GM19193 (cell line): ENCODE data around the gene ATAD1.

Experiments
- POLR2A ChIP-seq: IDR thresholded peaks from 4 replicates; pipeline ENCODE4 v1.6.1; 2011; ENCODE audit not compliant: insufficient read depth, insufficient read length; ENCODE audit errors: extremely low read depth

ATAD1 gene

GRCh38 chr10:87850742-87851205 is 32.7 kb upstream of the ATAD1 start:
- no peak for TF ChIP-seq POLR2A

GRCh38 chr10:87849001-87849400 is 31.0 kb upstream of the ATAD1 start:
- TF ChIP-seq POLR2A: no peak

DNA sequence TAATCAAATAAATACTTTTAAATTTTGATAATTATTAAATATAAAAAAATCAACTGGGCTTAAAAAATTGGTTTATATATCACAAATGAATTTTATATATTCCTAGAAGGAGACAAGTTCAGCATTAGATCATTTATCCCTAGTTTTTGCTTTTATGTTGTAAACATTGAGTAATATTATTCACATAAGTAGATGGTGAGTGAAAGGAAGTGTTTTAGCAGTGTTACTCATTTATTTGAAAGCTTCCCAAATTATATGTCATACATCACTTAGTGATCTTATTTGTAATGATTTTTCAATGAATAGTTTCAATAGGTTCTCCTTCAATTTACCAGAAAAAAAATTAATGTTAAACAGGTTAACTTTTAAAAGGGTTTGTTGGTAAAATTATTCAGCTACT is 29.5 kb upstream of the ATAD1 start:
- TF ChIP-seq POLR2A: no peak

GRCh38 chr10:87846023-87846422 is 28.0 kb upstream of the ATAD1 start:
- no peak for TF ChIP-seq POLR2A

DNA sequence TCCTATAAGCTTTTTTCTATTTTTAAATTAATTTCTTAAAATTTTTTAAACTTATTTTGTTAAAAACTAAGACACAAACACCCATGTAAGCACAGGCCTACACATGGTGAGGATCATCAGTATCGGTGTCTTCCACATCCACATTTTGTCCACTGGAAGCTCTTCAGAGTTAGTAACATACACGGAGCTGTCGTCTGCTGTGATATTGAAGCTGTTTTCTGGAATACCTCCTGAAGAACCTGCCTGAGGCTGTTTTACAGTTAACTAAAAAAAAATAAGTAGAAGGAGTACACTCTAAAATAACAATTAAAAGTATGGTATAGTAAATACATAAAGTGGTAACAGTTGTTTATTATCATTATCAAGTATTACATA is 27.6 kb upstream of the ATAD1 start:
- no peak for TF ChIP-seq POLR2A

DNA sequence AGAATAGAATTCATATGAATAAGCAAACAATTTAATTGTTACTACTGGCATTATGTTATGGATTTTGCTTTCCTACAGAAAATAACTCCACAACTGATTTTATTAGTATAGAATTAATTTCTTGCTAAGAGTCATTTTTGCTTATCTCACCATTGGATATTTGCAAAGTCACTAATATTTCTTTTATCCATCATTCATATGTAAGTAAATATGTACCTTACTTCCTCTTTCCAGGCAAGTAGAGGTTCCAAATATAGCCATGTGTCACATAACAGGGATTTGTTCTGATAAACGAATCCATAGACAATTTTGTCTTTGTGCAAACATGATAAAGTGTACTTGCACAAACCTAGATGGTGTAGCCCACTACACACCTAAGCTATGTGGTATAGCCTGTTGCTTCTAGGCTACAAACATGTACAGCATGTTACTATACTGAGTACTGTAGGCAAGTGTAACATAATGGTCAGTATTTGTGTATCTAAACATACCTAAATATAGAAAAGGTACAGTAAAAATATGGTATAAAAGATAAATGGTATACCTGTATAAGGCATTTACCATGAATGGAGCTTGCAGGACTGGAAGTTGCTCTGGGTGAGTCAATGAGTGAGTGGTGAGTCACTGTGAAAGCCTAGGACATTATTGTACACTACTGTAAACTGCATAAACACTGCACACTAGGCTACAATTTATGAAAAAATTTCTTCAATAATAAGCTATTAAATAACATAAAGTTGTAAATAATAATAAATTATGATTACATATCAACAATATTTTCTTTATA is 27.0 kb upstream of the ATAD1 start:
- TF ChIP-seq POLR2A: no peak

DNA sequence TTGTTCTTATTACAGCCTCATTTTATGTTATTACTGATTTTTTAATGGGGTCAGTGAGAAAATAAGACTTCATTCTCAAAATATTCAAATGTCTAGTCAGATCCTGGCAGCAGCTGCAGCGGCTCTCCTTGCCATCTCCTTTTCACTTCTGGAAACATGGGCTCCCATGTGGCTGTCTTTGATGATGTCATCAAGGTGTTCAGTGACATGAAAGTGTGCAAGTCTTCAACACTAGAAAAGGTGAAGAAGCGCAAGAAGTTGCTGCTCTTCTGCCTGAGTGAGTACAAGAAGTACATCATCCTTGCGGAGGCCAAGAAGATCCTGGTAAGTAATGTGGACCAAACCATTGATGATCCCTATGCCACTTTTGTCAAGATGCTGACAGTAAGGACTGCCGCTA is 25.7 kb upstream of the ATAD1 start:
- TF ChIP-seq POLR2A: no peak

DNA sequence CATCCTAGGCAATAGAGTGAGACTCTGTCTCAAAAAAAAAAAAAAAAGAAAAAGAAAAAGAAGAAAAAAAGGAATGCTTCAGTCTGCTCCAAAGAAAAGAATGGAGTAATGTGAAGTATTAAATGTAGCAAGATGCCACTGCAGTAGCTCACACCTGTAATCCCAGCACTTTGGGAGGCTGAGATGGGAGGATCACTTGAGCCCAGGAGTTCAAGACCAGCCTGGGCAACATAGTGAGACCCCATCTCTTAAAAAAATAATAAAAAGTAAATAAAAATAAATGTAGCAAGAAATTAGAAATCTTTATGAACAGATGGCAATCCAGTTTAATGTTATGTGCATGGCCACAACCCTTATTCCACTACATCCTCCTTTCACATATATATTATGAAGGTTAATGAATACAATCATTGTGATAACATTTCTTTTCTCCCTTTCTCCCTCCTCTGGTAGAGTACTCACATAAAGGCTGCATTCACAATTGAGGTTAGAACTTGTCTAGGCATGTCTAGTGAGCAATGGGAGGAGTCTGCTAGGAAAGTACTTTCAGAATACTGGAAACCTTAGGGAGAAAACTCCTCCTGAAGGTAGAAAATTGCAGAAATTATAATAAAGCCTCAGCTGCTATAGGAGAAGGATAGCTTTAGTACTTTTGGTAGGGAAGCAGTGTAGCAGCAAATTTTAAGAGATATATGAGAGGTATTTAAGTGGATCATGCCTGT is 24.9 kb upstream of the ATAD1 start:
- no peak for TF ChIP-seq POLR2A

- no peak for TF ChIP-seq POLR2A
Observed at GRCh38 chr10:87842220-87842641, 24.2 kb upstream of the ATAD1 start.

- TF ChIP-seq POLR2A: no peak
Observed at GRCh38 chr10:87841186-87841585, 23.2 kb upstream of the ATAD1 start.

DNA sequence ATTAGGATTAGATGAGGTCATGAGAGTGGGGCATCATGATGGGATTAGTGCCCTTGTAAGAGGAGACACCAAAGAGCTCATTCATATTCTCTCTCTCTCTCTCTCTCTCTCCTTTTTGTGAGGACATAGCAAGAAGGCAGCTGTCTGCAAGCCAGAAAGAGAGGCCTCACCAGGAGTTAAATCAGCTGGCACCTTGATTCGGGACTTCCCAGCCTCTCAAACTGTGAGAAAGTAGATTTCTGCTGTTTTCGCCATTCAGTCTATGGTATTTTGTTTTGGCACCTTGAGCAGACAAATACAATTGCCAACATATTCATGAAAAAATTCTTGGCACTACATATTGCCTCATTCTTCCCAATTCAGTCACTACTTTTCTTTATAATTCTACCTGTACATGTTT is 20.6 kb upstream of the ATAD1 start:
- no peak for TF ChIP-seq POLR2A

DNA sequence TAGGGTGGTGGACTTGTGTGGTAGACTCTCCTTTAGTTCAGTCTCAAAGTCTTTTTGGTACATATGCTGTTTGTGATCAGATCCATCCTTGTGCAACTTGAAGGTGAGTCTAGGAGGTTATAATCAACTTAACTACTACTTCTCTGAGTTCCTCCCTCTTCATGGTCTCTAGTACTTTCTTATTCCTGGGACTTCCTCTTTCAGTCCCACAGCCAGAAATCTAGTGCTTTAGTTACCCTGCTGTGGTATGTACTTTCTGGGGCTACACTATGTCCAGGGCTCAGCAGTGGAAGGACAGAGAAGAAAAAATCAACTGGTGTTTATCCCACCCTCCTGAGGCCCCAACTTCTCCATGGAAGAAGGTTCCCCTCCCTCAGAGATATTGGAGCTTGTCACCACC is 19.4 kb upstream of the ATAD1 start:
- no peak for TF ChIP-seq POLR2A

- no peak for TF ChIP-seq POLR2A
Observed at GRCh38 chr10:87836098-87836497, 18.1 kb upstream of the ATAD1 start.

DNA sequence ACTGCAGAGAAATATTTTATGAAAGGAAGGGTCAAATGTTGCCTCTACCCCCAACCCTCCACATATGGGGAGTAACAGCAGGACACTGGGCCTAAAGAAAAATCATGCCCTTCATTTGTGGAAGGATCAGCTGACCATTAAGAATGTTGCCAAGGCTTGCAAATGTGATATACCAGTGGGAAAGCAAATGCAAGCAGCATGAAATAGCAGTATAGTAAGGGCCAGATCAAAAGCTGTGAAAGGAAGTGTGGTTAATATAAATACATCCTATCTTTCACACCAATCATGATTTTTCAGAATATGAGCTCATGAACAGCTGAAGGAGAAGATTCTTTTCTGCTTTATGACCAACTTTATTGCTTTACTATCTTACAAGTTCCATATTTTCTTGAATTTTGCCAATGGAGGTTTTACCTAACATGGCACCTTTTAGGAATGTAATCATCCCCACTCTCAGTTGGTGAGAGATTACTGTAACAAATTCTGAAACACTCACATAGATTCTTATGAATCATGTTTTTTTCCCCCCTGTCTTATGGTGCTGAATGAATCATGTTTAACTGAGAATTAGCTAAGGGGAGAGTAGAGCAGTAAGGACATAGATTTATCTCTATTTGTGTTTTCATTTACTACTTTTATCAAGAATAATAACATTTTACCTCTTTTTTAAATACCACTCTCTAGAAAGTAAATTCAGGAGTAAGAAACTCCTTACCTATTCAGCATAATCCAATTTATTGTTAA is 12.1 kb upstream of the ATAD1 start:
- TF ChIP-seq POLR2A: no peak

GRCh38 chr10:87827681-87828080 is 9.7 kb upstream of the ATAD1 start:
- TF ChIP-seq POLR2A: no peak
